Right ventricle myocardium inferior (tissue), 1 donor: ENCODE data around the gene MLLT6. TPM values are rescaled to one million over a fixed set of nuclear protein-coding genes. Genes with fewer than 3 reads are reported as not detected.

Source experiments
- ATAC-seq: fragments of 200-7000 bp; cut with Tn5 transposase; one replicate; pipeline ENCODE4 v1.9.1; 2020; ENCODE audit warnings: mild to moderate bottlenecking, moderate library complexity
- DNase-seq: peaks from one replicate; pipeline ENCODE4 v3.0.0; 2021; ENCODE audit errors: missing footprints
- intact Hi-C: fragments of 100-400 bp; cut with DNase I; formaldehyde crosslinking; loops from one replicate; pipeline ENCODE4 v1.11.0; 2022
- total RNA-seq: library from RNA; stranded (reverse); fragmentation: NEBNext Ultra II Directional; extraction: Animal tissue kit (Norgen Biotek cat#: 25700); gene quantifications from one replicate; pipeline ENCODE4 v1.2.1, GENCODE V29; 2021
- donor health status: DM: no; HTN: yes; CAD: no; lungs with severe emphysema.

MLLT6 gene
- total RNA-seq, 1 donor from 2014 or later = 71.1 TPM

DNA sequence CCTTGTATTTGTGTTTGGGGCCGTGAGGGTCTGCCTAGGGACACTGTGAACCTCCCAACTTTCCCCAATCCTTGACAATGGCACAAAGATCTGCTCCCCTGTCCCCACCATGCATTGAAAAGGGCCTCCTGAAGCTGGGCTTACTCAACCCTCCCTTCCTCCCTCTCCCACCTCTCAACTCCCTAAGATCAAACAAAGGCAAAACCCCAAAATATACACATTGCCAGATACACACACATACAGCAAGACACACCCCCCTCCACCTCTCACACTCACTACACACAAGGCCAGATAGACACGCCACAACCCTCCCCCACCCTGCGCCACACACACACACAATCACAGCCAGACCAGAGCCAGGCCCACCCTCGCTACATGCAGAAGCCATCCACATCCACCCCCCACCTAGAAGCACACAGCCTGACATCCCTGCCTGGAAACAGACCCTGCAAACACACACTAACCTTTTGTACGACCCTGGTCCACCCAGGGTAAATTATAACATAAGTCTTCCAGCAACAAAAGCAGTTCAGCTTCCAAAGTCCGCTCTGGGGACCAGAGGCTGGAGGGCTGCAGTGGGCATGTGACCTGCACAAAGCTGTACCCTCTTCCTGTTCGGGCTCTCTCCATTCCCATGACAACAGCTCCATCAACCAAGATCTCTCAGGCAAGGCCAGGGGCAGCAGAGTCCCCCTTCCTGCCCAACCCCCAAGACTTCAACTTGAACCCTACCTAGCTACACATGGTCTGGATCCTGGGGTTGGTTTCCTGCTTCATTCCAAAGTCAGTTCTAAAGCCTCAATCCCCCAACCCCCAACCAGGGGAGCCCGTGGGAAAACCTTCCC, 41.2 kb downstream of the MLLT6 start:
- DNase-seq (no peak), ATAC-seq (no peak)
- intact Hi-C loops = loop anchor here (5.0 to 10.0 kb wide), 2 partner anchors 44 to 409 kb away; partner anchors contain the start of gene PLXDC1

DNA sequence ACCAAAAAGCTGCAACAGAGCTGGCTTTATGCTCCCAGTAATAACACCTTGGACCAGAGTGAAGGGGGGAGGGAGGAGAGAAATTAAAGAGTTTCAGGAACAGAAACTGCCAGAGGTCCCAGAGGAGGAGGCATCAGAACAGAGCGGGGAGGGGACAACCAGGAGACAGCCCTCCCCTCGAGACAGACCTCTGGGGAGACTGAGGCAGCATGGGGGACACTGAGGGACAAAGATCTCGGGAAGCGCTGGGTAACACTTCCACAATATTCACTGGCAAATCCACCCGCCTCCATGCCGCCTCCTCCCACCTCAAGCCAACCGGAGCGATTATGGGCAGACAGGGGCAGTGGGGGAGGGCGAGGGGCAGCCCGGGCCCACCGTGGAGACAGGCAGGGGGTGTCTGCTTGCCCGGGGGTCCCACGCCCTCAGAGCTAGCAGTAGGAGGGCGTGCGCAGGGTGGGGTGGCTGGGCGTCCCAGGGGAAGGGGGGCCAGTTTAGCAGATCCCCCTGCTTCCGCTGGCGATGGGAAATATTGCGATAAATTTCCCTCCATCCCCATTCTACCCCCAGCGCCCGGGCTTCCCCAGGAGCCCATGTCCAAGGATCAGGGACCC, 41.9 kb downstream of the MLLT6 start:
- DNase-seq (no peak), ATAC-seq (no peak)
- intact Hi-C loops = loop anchor here (5.0 to 10.0 kb wide), 2 partner anchors 45 to 408 kb away; partner anchors contain the start of gene PLXDC1

DNA sequence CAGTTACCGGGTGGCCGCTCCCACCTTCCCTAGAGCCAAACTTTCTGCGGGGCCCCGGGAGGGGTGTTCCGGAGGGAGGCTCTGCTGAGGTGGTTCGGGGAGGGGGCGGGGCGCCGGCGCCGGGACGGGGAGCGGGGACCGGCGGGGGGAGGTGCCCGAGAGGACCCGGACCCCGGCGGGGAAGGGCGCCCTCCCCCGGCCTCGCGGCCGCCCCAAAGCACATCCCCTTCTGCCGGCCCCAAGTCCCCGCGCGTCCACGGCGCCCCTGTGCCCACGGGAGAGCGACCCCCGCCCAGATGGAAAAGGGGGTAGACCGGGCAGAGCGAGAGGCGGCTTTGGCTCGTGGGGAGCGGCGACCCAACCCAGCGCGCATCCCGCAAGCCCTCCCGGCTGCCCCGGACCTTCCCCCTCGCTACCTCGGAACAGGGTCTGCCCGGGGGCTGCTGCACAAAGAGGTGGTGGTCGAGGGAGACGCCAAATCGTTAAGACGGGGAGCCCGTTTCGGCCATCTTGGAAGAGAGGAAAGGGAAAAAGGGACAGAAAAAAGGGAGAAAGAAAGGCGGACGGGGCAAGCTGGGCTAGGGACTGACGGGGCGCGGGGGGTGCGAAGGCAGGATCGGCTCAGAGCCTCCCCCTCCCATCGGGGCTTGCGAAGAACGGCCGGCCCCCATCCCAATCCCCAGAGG, 42.5 kb downstream of the MLLT6 start:
- intact Hi-C loops = loop anchor here (2.0 to 10.0 kb wide), 3 partner anchors 17 to 407 kb away; partner anchors contain the start of genes CISD3 and PLXDC1
- no peak for DNase-seq
- ATAC-seq = no peak

DNA sequence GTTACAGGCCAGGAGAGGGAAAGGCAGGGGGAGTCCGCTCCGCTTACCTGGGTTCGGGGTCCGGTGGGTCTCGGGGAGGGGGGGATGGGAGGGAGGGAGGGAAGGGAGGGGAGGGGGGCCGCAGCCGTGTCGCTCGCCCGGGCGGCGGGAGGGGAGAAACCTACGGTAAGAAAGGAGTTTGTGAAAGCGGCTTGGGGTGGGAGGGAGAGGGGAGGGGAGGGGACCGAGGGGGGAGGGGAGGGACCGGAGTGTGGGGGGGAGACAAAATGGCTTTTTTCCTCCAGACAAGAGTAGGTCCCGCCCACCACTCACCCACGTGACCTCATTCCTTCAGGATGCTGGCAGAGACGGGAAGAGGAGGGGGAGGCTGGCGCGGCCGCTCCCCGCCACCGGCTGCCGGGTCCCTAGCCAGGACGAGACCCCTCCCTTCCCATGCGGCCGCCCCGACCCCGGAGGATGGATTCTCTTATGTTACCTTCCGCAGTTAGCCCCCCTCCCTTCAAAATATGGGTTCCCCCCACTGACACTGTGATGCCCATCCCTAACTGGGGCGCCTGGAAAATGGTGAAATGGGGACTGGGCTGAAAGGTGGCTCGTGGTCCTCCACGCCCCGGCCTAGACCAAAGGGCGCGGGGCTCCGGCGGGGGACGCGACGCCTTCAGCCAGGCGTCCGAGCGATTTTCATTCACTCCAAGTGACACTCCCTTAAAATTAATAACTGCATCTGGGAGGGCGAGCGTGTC, 43.2 kb downstream of the MLLT6 start, which contains the start of gene PCGF2:
Gene PCGF2, minus strand, starts transcription at position 188 of the 743 bp plus-strand sequence. CDS start 7,934 bp downstream, outside the sequence.
- peak; percentile 93 for DNase-seq
- peak; percentile 37 for ATAC-seq
- intact Hi-C loops = loop anchor here (2.0 to 10.0 kb wide), 3 partner anchors 18 to 406 kb away; partner anchors contain the start of genes CISD3 and PLXDC1

DNA sequence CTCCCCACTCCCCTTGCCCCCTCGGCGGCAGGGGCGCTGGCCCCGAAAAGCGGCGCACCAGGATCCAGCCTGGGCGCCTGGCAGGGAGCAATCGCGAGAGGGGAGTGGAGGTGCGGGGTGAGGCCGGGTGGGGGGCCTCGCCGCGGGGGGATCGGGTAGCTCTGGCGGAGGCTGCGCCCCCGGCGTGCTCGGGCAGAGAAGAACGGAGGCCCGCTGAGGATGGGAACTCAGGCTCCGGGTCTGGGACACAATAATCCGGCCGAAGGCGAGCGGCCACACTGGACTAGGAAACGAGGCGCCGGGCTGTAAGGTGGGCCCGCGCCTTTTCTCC, 43.8 kb downstream of the MLLT6 start:
- no peak for ATAC-seq
- DNase-seq = no peak
- intact Hi-C loops = loop anchor here (2.0 to 10.0 kb wide), 3 partner anchors 18 to 406 kb away; partner anchors contain the start of genes CISD3 and PLXDC1

DNA sequence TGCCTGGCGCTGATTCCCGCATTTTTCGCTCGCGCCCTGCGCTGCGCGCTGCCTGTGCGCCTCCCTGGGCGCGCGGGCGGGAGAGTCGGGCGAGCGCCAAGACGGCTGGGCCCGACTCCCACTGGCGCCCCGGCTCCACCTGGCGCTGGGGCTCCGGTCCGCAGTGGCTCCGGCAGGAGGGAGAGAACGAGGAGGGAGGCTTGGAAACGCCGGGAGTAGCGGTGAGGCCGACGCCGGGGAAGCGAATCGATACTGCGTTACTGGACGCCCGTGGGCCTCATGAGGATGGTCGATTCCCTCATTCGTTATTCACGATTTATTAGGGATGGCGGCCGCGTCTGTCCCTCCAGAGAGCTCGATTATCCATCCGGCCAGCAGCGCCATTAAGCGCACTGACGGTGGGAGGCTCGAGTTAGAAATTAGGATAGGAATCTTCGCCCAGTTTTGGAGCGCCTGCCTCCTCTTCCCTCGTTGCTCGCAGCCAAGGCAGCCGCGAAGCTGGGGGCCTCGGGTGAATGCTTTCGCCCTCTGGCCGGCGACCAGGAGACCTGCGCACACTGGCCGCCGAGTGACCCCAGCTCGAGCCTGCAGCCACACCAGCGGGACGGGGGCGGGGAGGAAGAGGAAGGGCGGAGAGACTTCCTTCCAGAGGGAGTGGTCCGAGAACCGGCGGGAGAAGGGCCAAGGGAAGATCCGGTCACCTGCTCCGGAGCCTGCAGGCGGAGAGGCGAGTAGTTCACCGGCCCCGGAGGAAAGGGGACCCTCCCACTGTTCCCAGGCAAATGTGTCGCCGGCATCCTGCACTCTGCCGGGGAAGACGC, 44.4 kb downstream of the MLLT6 start:
- intact Hi-C loops = loop anchor here (2.0 to 10.0 kb wide), 5 partner anchors 19 to 405 kb away; partner anchors contain the start of genes CISD3, PIP4K2B and PLXDC1
- peak; percentile 50 for ATAC-seq

DNA sequence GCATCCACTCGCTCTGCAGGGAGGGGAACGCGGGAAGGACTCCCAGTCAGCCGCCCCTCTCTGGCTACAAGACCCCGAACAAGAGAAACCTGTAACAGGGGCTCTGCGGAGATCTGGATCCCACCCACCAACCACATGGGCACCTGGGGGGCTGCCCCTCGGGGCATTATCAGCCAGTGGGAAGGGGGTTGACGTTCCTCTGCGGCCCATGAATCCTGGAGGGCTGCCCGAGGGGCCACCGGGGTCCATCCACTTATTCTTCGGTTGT, 44.9 kb downstream of the MLLT6 start:
- DNase-seq (no peak), ATAC-seq (no peak)
- intact Hi-C loops = loop anchor here (5.0 kb wide), 2 partner anchors 47 to 117 kb away; partner anchors contain the start of gene PIP4K2B

More for the DNA sequence above, 44.4 kb downstream of the MLLT6 start:
- peak; percentile 93 for DNase-seq

DNA sequence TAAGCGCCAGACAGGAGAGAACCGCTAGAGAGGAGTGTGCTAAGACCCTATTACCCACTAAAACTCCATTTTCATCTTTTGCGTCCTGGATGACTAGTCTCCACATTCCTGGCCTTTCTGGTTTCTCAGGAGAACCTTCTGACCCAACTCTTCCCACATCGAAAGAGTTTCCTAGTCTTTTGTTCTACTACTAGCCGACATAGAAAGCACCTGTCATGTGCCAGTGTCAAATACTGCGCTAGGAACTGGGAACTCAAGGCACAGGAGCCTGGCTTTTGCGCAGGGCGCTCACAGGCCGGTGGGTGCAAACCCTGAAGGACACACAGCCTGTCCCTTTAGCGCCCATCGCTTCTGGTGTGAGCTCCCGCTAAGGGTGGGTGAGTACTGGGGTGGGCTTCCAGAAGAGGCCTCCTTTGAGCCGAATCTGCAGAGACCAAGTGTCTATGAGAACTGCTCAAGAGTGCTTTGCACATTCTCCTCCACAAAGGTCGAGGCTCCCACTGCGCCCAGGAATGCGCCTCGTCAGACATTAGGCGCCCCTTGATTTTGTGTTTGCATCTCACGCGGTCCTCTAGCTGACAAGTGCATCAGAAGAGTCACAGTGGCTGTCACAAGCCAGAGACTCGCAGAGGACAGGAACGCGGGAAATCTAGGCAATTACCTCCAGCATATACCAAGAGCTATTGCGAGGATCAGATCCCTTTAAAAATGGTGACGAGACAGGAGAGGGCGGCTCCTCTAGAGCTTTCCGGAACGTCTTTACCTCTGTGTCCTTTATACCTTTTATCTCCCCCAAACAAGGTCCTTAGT, 45.4 kb downstream of the MLLT6 start:
- ATAC-seq (no peak), DNase-seq (no peak)
- intact Hi-C loops = loop anchor here (5.0 kb wide), 2 partner anchors 47 to 117 kb away; partner anchors contain the start of gene PIP4K2B

DNA sequence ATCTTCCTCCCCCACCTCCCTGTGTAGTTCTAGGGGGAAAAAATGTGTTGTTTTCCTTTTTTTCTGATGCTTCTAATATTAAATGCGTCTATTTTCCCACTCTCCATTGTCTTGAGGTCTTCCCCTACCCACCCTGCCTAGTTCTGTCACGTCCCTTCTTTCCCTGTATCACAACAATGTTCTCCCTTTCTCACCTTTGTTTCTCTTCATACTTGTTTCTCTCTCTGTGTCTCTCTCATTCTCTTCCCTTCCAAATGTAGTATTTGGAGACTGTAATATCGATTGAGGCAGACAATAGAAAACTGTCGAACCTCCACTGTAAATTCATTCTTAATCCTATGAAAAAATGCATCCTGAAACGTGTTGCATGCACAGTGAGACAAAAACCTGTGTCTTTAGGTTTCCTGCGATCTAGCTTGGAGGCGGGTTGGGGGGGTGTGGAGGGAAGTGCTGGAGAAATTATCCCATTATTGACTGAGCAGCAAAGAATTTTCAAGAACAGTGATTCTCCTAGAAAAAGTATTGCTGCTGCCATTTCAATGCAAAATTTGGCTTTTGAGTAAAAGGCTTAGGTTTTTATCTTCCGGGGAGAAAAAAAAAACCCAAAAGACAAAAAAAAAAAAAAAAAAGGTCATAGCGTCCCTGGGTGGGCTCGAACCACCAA, 46.2 kb downstream of the MLLT6 start:
- DNase-seq = no peak
- intact Hi-C loops = loop anchor here (5.0 kb wide), 2 partner anchors 46 to 116 kb away; partner anchors contain the start of gene PIP4K2B
- ATAC-seq = no peak

DNA sequence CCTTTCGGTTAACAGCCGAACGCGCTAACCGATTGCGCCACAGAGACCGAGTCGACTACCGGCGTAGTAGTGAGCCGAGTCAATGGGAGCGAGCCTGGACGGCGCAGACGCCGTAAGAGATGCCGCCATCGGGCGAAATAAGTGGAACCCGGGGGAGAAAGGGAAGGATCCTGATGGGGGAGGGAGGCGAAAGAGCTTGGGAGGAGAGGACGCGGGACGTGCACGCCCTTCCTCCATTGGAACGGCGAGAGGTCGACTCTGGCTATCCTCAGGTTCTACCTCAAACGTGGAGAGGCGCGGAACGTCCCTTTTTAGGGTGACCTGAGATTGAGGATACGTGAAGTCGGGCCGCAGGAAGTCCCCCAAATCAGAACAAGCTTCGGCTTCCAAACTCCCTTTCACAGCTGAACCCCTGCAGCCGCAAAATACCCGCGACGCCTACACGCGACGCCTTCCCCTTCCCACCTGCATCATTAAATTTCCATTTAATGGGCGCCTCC, 46.8 kb downstream of the MLLT6 start:
- peak; percentile 31 for ATAC-seq
- peak; percentile 87 for DNase-seq
- intact Hi-C loops = loop anchor here (5.0 kb wide), 2 partner anchors 45 to 115 kb away; partner anchors contain the start of gene PIP4K2B

DNA sequence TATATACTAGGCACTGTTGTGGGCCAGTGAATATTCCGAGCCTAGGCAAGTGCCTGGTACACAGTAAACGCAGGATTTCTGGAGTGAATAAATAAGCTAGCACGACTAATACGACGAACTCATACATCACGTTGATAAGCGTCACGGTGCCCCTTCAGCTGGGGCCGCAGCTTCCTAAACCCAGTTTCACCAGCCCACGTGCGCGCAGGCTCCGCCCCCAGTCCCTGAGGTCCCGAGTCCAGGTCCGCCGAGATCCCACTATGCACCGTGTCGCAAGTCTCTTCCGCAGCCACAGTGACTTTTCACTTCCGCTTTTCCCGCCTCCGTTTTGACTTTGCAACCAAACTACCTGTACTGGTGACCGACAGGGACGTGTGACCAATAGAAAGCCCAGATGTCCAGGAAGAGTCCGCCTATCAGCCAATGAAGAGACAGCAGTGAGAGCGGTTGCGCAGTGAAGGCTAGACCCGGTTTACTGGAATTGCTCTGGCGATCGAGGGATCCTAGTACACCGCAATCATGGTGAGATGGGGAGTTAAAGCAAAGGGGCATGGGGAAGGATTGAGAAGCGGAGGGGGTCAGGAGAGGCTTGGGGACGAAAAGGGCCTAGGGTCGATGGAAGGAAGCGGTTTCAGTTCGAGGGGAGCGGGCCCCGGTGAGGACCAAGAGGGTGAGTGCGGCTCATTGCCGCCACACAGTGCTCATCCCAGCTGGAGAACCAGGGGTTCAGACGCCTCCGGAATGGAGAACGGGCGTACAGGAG, 47.4 kb downstream of the MLLT6 start, which contains the start of gene PSMB3:
Gene PSMB3, plus strand, starts transcription at position 434 of the 763 bp plus-strand sequence. Its CDS starts 86 bp downstream, at position 520.
- ATAC-seq = peak; percentile 86
- DNase-seq = peak; percentile 97
- intact Hi-C loops = loop anchor here (5.0 kb wide), 2 partner anchors 45 to 115 kb away; partner anchors contain the start of gene PIP4K2B

DNA sequence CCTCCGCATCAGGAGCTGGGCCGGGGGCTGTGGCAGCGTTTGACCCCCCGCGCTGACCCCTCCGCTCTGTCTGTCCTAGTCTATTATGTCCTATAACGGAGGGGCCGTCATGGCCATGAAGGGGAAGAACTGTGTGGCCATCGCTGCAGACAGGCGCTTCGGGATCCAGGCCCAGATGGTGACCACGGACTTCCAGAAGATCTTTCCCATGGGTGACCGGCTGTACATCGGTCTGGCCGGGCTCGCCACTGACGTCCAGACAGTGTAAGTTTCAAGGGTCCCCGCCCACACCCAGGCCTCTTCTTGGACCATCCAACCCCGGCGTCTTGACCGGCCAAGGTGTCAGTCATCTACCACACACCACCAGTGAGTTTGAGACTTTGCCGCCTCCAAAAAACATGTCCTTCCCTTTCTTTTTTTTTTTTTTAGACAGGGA, 48.0 kb downstream of the MLLT6 start:
- ATAC-seq = no peak
- no peak for DNase-seq
- intact Hi-C loops = loop anchor here (5.0 kb wide), 2 partner anchors 44 to 114 kb away; partner anchors contain the start of gene PIP4K2B

DNA sequence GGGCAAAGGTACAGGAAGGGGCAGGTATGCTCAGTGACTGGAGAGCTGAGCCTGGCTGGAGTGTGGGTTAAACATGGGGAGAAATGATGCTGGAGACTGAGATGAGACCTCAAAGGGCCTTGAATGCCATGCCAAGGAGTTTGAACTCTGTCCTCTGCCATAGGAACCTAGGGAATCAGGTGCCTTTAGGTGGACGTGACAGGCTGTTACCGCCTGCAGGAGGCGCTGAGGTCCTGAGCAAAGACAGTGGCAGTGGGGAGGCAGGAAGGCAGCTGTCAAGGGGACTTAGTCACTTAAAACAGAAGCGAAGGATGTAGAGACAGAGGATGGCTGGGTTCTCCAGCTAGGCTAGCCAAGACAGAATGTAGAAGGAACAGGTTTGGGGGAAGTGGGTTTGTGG, 56.5 kb downstream of the MLLT6 start:
- no peak for DNase-seq
- intact Hi-C loops = no loop called here
- ATAC-seq = no peak

DNA sequence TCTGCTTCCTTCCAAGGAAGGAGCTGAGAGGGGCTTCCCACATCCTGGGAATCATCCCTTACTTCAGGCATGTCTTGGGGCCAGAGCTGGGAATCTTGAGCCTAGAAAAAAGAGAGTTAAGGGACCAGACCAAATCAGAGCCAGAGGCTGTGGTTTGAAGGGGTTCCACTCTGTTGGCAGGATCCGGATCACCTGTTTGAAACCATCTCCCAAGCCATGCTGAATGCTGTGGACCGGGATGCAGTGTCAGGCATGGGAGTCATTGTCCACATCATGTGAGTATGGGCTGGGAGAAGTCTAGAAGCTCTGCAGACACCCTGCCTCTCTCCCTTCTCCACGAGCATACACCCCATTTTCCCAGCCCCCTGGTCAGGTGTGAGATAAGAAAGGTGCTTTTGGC, 57.2 kb downstream of the MLLT6 start:
- DNase-seq (no peak), ATAC-seq (no peak)
- intact Hi-C loops = no loop called here

DNA sequence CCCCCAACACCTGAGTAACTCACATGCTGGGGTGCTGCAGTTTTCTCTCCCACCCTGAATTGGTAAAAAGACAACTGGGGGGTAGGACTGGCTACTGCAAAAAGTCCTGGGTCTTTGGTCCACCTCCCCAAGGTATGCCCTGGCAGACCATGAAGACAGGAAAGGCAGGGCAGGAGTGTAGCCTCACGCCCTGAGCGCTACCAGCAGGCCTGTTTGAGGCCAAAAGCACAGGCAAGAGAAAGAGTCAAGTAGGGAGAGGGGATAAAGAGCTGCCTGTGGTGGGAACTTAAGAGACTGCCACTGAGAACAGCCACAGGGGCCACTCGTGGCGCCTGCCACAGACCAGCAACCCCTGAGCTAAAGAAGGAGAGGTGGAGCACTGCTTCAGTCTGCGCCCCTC, 61.3 kb downstream of the MLLT6 start:
- intact Hi-C loops = no loop called here
- DNase-seq (no peak), ATAC-seq (no peak)
